Keratinocyte (primary cell): ENCODE measurements around the gene AOPEP. TPM values are rescaled to one million over a fixed set of nuclear protein-coding genes. Genes with fewer than 3 reads are reported as not detected.

ENCODE experiments used
- DNase-seq: peaks from one replicate; pipeline ENCODE4 v3.0.0-alpha.2; 2011; ENCODE audit warnings: low read depth, missing footprints, low spot score
- FAIRE-seq: peaks from 2 replicates; lab custom pipeline; 2011; peaks lifted over from hg19 to GRCh38; lab: Jason Lieb, UNC
- H2AFZ ChIP-seq: 2 replicates; pipeline ENCODE4 v1.6.0; 2012; ENCODE audit warnings: low read length, control low read depth, inconsistent platforms; ENCODE audit not compliant: control insufficient read depth
- H3K27ac ChIP-seq: 2 replicates; pipeline ENCODE4 v1.5.1; 2011; ENCODE audit warnings: low read length; ENCODE audit not compliant: control insufficient read depth, insufficient read depth
- H3K27me3 ChIP-seq: 3 replicates; pipeline ENCODE4 v1.6.0; 2011; ENCODE audit warnings: low read length; ENCODE audit not compliant: control insufficient read depth, insufficient read depth; ENCODE audit errors: extremely low read depth
- H3K36me3 ChIP-seq, 2 experiments: 2 replicates in 1 of 2; 3 replicates in 1 of 2; pipeline ENCODE4 v1.5.1; 2011; ENCODE audit warnings: low read length in 2 of 2, mild to moderate bottlenecking in 1 of 2; ENCODE audit not compliant: control insufficient read depth in 2 of 2, insufficient read depth in 2 of 2; ENCODE audit errors: extremely low read depth in 1 of 2
- H3K4me1 ChIP-seq: 3 replicates; pipeline ENCODE4 v1.5.1; 2011; ENCODE audit warnings: low read length; ENCODE audit not compliant: control insufficient read depth, insufficient read depth; ENCODE audit errors: extremely low read depth
- H3K4me2 ChIP-seq: 3 replicates; pipeline ENCODE4 v1.6.0; 2011; ENCODE audit warnings: low read depth, low read length; ENCODE audit not compliant: control insufficient read depth, insufficient read depth; ENCODE audit errors: extremely low read depth
- H3K4me3 ChIP-seq, 3 experiments: fragments of 200-600 bp in 1 of 3; sonication (generic) in 1 of 3; 2 replicates in 2 of 3; 3 replicates in 1 of 3; pipeline ENCODE4 v1.5.1; 2011 to 2016; ENCODE audit warnings: low read length in 3 of 3, mild to moderate bottlenecking in 3 of 3, control low read depth in 2 of 3, inconsistent platforms in 1 of 3, low read depth in 1 of 3, mixed read lengths in 1 of 3, mixed run types in 1 of 3, moderate library complexity in 1 of 3; ENCODE audit not compliant: control insufficient read depth in 2 of 3, insufficient read depth in 2 of 3; ENCODE audit errors: extremely low read depth in 1 of 3
- H3K79me2 ChIP-seq: 2 replicates; pipeline ENCODE4 v1.6.0; 2012; ENCODE audit warnings: low read length; ENCODE audit not compliant: control insufficient read depth, insufficient read depth
- H3K9ac ChIP-seq: 3 replicates; pipeline ENCODE4 v1.6.0; 2011; ENCODE audit warnings: low read length; ENCODE audit not compliant: control insufficient read depth, insufficient read depth; ENCODE audit errors: extremely low read depth
- H3K9me1 ChIP-seq: 3 replicates; pipeline ENCODE4 v1.6.0; 2011; ENCODE audit warnings: low read length; ENCODE audit not compliant: control insufficient read depth, insufficient read depth; ENCODE audit errors: extremely low read depth
- H3K9me3 ChIP-seq: 2 replicates; pipeline ENCODE4 v1.5.1; 2012; ENCODE audit warnings: low read depth, low read length; ENCODE audit not compliant: control insufficient read depth
- H4K20me1 ChIP-seq: 3 replicates; pipeline ENCODE4 v1.6.0; 2011; ENCODE audit warnings: low read length; ENCODE audit not compliant: control insufficient read depth, insufficient read depth; ENCODE audit errors: extremely low read depth
- CTCF ChIP-seq, 3 experiments: IDR thresholded peaks in 1 of 3; conservative IDR thresholded peaks in 1 of 3; optimal IDR thresholded peaks in 1 of 3; 2 replicates in 2 of 3; 3 replicates in 1 of 3; pipeline versions ENCODE3 to v1.5.1; 2011; ENCODE audit warnings: low read length in 3 of 3, mild to moderate bottlenecking in 3 of 3, moderate library complexity in 2 of 3, control low read depth in 1 of 3, inconsistent platforms in 1 of 3; ENCODE audit not compliant: insufficient read depth in 2 of 3; ENCODE audit errors: extremely low read depth in 1 of 3
- EZH2 ChIP-seq: IDR thresholded peaks from one replicate; pipeline ENCODE4 v1.6.1; 2012; ENCODE audit warnings: inconsistent platforms, mild to moderate bottlenecking, low read length, moderate library complexity
- dilution Hi-C: fragments of 300-500 bp; cut with MboI; formaldehyde crosslinking; loops from one replicate; pipeline ENCODE4 v1.7.0; 2020; ENCODE audit warnings: low sequenced_read_pairs; ENCODE audit not compliant: extremely low pct_ligation_motif_present
- polyA plus RNA-seq, 5 experiments: library from polyadenylated mRNA; depleted of rRNA in 3 of 5; stranded (reverse) in 3 of 5; stranded (forward) in 1 of 5; unstranded in 1 of 5; fragments of >200 nt; gene quantifications; 1 replicate in 1 of 5; 2 replicates in 3 of 5; 3 replicates in 1 of 5; pipeline versions ENCODE4 v1.2.1 to v1.2.3, GENCODE V29; 2011 to 2012; ENCODE audit warnings: missing spikeins in 2 of 5, low read depth in 1 of 5, low replicate concordance in 1 of 5

The AOPEP gene
- polyA plus RNA-seq, 1 donor (not counting 4 experiments of a cell fraction or from before 2014, with no cell fraction given) = 27.0 TPM

- no peaks in the 10 kb centered on the region for H3K9me3 ChIP-seq
- no peaks in the 10 kb centered on the region for H3K27me3 ChIP-seq
- peaks cover 45% of the 10 kb centered on the region for H3K79me2 ChIP-seq
- peak overlapping the region; percentile 99 for H3K27ac ChIP-seq
- peaks cover 13 to 34% of the 10 kb centered on the region in 2 experiments for H3K36me3 ChIP-seq
- DNase-seq (no peak), FAIRE-seq (peak; percentile 62)
- dilution Hi-C loops = no loop called here
- H3K4me2 ChIP-seq = peak overlapping the region; percentile 61
- H3K9ac ChIP-seq = peak overlapping the region; percentile 55
- H2AFZ ChIP-seq = no peak overlapping the region
- no peaks in the 10 kb centered on the region for H4K20me1 ChIP-seq
- no peak for TF ChIP-seq CTCF (optimal IDR thresholded peaks at IDR 0.05 in 1 of 3, IDR thresholded peaks at IDR 0.05 in 1 of 3, conservative IDR thresholded peaks at IDR 0.05 in 1 of 3; ENCODE audit: extremely low read depth in 1 of 3, insufficient read depth in 2 of 3, low read length in 3 of 3)
- no peak for TF ChIP-seq EZH2
- no peaks in the 10 kb centered on the region for H3K9me1 ChIP-seq
- peak overlapping the region in 1 of 3 experiments; percentile 8 for H3K4me3 ChIP-seq
- H3K4me1 ChIP-seq = peaks cover 86% of the 10 kb centered on the region
Observed at GRCh38 chr9:95021166-95021886, 294.8 kb downstream of the AOPEP start.

GRCh38 chr9:95022657-95023056 lies 296.2 kb downstream of the AOPEP start:
- no peak for TF ChIP-seq EZH2
- TF ChIP-seq CTCF (optimal IDR thresholded peaks at IDR 0.05 in 1 of 3, IDR thresholded peaks at IDR 0.05 in 1 of 3, conservative IDR thresholded peaks at IDR 0.05 in 1 of 3; ENCODE audit: extremely low read depth in 1 of 3, insufficient read depth in 2 of 3, low read length in 3 of 3) = no peak
- no peaks in the 10 kb centered on the region for H3K9me3 ChIP-seq
- DNase-seq (no peak), FAIRE-seq (no peak)
- no peaks in the 10 kb centered on the region for H3K27me3 ChIP-seq
- no peak overlapping the region for H3K9ac ChIP-seq
- H3K9me1 ChIP-seq = no peaks in the 10 kb centered on the region
- H4K20me1 ChIP-seq = no peaks in the 10 kb centered on the region
- H3K4me1 ChIP-seq = peaks cover 75% of the 10 kb centered on the region
- no peak overlapping the region for H3K4me2 ChIP-seq
- H3K79me2 ChIP-seq = peaks cover 56% of the 10 kb centered on the region
- H3K27ac ChIP-seq = peak overlapping the region; percentile 90
- H3K4me3 ChIP-seq = no peak overlapping the region
- peaks cover 10 to 28% of the 10 kb centered on the region in 2 experiments for H3K36me3 ChIP-seq
- H2AFZ ChIP-seq = no peak overlapping the region
- dilution Hi-C loops = no loop called here
